HepG2 (cell line): ENCODE results near the gene GPR176. TPM values are rescaled to one million over a fixed set of nuclear protein-coding genes. Genes with fewer than 3 reads are reported as not detected.

ENCODE experiments used
- ATAC-seq: fragments of 200-7000 bp; cut with Tn5 transposase; 3 replicates; pipeline ENCODE4 v1.9.1; 2020; ENCODE audit warnings: mild to moderate bottlenecking, moderate library complexity
- BruUV-seq: library from RNA; stranded (reverse); fragments of 400-500 nt; replicated peaks from 2 replicates; lab custom pipeline; 2021; lab: Mats Ljungman, UMichigan
- CTCF ChIA-PET: fragments of 300-600 bp; formaldehyde crosslinking; extraction: SDS; loops from one replicate; lab custom pipeline; 2021; ENCODE audit warnings: low total read pairs, inconsistent platforms, low intra/inter-chr PET ratio; lab: Yijun Ruan, JAX
- POLR2A ChIA-PET: fragments of 350-600 bp; sonication (Branson Sonifier 250); formaldehyde crosslinking; loops from one replicate; lab custom pipeline; 2020; ENCODE audit warnings: antibody characterized with exemption, inconsistent platforms; lab: Yijun Ruan, JAX
- DNase-seq: peaks from one replicate; pipeline ENCODE4 v3.0.0-alpha.2; 2015; ENCODE audit warnings: low spot score
- FAIRE-seq: peaks from 3 replicates; lab custom pipeline; 2011; peaks lifted over from hg19 to GRCh38; lab: Jason Lieb, UNC
- H2AFZ ChIP-seq: one replicate; pipeline ENCODE4 v1.6.1; 2011; ENCODE audit warnings: low read length, inconsistent platforms
- H3K27ac ChIP-seq: fragments of 300-600 bp; 3 replicates; pipeline ENCODE4 v1.8.0; 2011; ENCODE audit warnings: mixed run types, mild to moderate bottlenecking, mixed read lengths, low read length, inconsistent platforms; ENCODE audit not compliant: insufficient read depth; ENCODE audit errors: extremely low read length
- H3K27me3 ChIP-seq, 2 experiments: fragments of 200-600 bp in 1 of 2; 2 replicates in 1 of 2; 3 replicates in 1 of 2; pipeline versions ENCODE4 v1.6.0 to v1.8.0; 2011; ENCODE audit warnings: low read length in 2 of 2, mild to moderate bottlenecking in 2 of 2, moderate library complexity in 2 of 2, inconsistent platforms in 1 of 2; ENCODE audit not compliant: insufficient read depth in 2 of 2, control insufficient read depth in 1 of 2
- H3K36me3 ChIP-seq, 2 experiments: fragments of 200-600 bp in 1 of 2; replicated peaks in 1 of 2; 2 replicates in 1 of 2; 3 replicates in 1 of 2; pipeline versions ENCODE4 v1.5.1 to v1.8.0; 2011; ENCODE audit warnings: low read length in 2 of 2, inconsistent platforms in 1 of 2; ENCODE audit not compliant: insufficient read depth in 2 of 2, control insufficient read depth in 1 of 2
- H3K4me1 ChIP-seq: 2 replicates; pipeline ENCODE4 v1.5.1; 2012; ENCODE audit warnings: low read length, inconsistent platforms; ENCODE audit not compliant: insufficient read depth
- H3K4me2 ChIP-seq: 2 replicates; pipeline ENCODE4 v1.6.0; 2011; ENCODE audit warnings: low read depth, low read length, inconsistent platforms
- H3K4me3 ChIP-seq, 3 experiments: fragments of 200-600 bp in 1 of 3; sonication (generic), shearing (Covaris generic) in 1 of 3; replicated peaks in 1 of 3; 2 replicates each; pipeline ENCODE4 v1.5.1; 2011 to 2016; ENCODE audit warnings: low read length in 3 of 3, inconsistent platforms in 2 of 3, low read depth in 2 of 3, mild to moderate bottlenecking in 2 of 3, control low read depth in 1 of 3, mixed read lengths in 1 of 3; ENCODE audit not compliant: insufficient read depth in 1 of 3
- H3K79me2 ChIP-seq: one replicate; pipeline ENCODE4 v1.6.1; 2011; ENCODE audit warnings: low read length, inconsistent platforms; ENCODE audit not compliant: insufficient read depth
- H3K9ac ChIP-seq: 2 replicates; pipeline ENCODE4 v1.6.0; 2011; ENCODE audit warnings: mild to moderate bottlenecking, low read depth, low read length, inconsistent platforms; ENCODE audit not compliant: insufficient read depth
- H3K9me3 ChIP-seq: 2 replicates; pipeline ENCODE4 v1.5.1; 2012; ENCODE audit warnings: mild to moderate bottlenecking, low read length
- H4K20me1 ChIP-seq: 2 replicates; pipeline ENCODE4 v1.6.0; 2011; ENCODE audit warnings: inconsistent platforms, mild to moderate bottlenecking, low read length, moderate library complexity; ENCODE audit not compliant: insufficient read depth
- ARNT2 ChIP-seq: sonication (generic); formaldehyde crosslinking; IDR thresholded peaks from 2 replicates; pipeline ENCODE4 v1.8.0; 2022; ENCODE audit warnings: mild to moderate bottlenecking, low read depth, missing genetic modification reagents, moderate library complexity
- CREB3 ChIP-seq: sonication (generic); formaldehyde crosslinking; IDR thresholded peaks from 2 replicates; pipeline ENCODE4 v1.5.0; 2020; ENCODE audit warnings: missing genetic modification reagents
- HES4 ChIP-seq: sonication (generic); formaldehyde crosslinking; IDR thresholded peaks from 2 replicates; pipeline ENCODE4 v1.9.0; 2021; ENCODE audit warnings: mild to moderate bottlenecking, missing genetic modification reagents, borderline replicate concordance
- NBN ChIP-seq: fragments of 450-650 bp; conservative IDR thresholded peaks from 2 replicates; pipeline ENCODE4 v1.6.1; 2017
- NFATC3 ChIP-seq: sonication (generic); formaldehyde crosslinking; IDR thresholded peaks from 2 replicates; pipeline ENCODE4 v1.5.1; 2020; ENCODE audit warnings: mild to moderate bottlenecking, missing genetic modification reagents
- NR2C2 ChIP-seq: sonication (generic); formaldehyde crosslinking; IDR thresholded peaks from 2 replicates; pipeline ENCODE4 v1.4.0; 2020; ENCODE audit warnings: missing genetic modification reagents, mild to moderate bottlenecking, moderate library complexity, borderline replicate concordance
- SP4 ChIP-seq: sonication (generic); formaldehyde crosslinking; IDR thresholded peaks from 2 replicates; pipeline ENCODE4 v1.8.1; 2023; ENCODE audit warnings: mild to moderate bottlenecking, missing genetic modification reagents
- TEF ChIP-seq: sonication (generic); formaldehyde crosslinking; IDR thresholded peaks from 2 replicates; pipeline ENCODE4 v1.5.0; 2020; ENCODE audit warnings: missing genetic modification reagents
- ZBTB33 ChIP-seq: sonication (generic); formaldehyde crosslinking; IDR thresholded peaks from 2 replicates; pipeline ENCODE4 v1.4.0; 2020; ENCODE audit warnings: missing genetic modification reagents
- ZNF205 ChIP-seq: IDR thresholded peaks from 2 replicates; pipeline ENCODE4 v1.6.1; 2018; ENCODE audit warnings: missing biosample characterization, missing genetic modification reagents
- ZNF276 ChIP-seq: sonication (generic); formaldehyde crosslinking; IDR thresholded peaks from 2 replicates; pipeline ENCODE4 v1.4.0; 2020; ENCODE audit warnings: mild to moderate bottlenecking, low read depth, missing genetic modification reagents
- ZNF333 ChIP-seq: sonication (generic); formaldehyde crosslinking; IDR thresholded peaks from 2 replicates; pipeline ENCODE4 v1.4.0; 2020; ENCODE audit warnings: mild to moderate bottlenecking, missing genetic modification reagents, borderline replicate concordance
- ZNF362 ChIP-seq: sonication (generic); formaldehyde crosslinking; IDR thresholded peaks from 2 replicates; pipeline ENCODE4 v1.4.0; 2020; ENCODE audit warnings: missing genetic modification reagents, mild to moderate bottlenecking, borderline replicate concordance
- ZNF615 ChIP-seq: sonication (generic); formaldehyde crosslinking; IDR thresholded peaks from 2 replicates; pipeline ENCODE4 v1.5.0; 2020; ENCODE audit warnings: mild to moderate bottlenecking, missing genetic modification reagents, borderline replicate concordance
- ZNF766 ChIP-seq: sonication (generic); formaldehyde crosslinking; IDR thresholded peaks from 2 replicates; pipeline ENCODE4 v1.5.0; 2020; ENCODE audit warnings: missing genetic modification reagents, borderline replicate concordance
- WGBS: methylation state at CpG from one replicate; pipeline ENCODE4 v1.1.6; 2017; ENCODE audit warnings: low lambda C conversion rate; 5-methylcytosine and 5-hydroxymethylcytosine counted together
- in situ Hi-C: cut with HindIII; loops from 2 replicates; pipeline ENCODE4 v1.10.0; 2017; ENCODE audit warnings: low pct_unique_long_range_greater_than_20kb; ENCODE audit not compliant: extremely low pct_ligation_motif_present
- intact Hi-C: fragments of 100-400 bp; cut with micrococcal nuclease; formaldehyde crosslinking; loops from one replicate; pipeline ENCODE4 v1.10.0; 2022; ENCODE audit not compliant: unreplicated experiment
- polyA plus RNA-seq, 8 experiments: library from polyadenylated mRNA; depleted of rRNA in 3 of 8; stranded (reverse) in 7 of 8; unstranded in 1 of 8; fragments of >200 nt; fragmentation: Illumina TruSeq in 4 of 8; extraction: Trizol in 4 of 8; gene quantifications; 2 replicates each; pipeline versions ENCODE4 v1.2.1 to v1.2.3, GENCODE V29; 2011 to 2016; ENCODE audit warnings: low read depth in 4 of 8, missing spikeins in 1 of 8, mixed read lengths in 1 of 8; ENCODE audit not compliant: insufficient read depth in 1 of 8
- total RNA-seq, 5 experiments: library from RNA; depleted of rRNA; stranded (reverse); fragments of >200 nt; fragmentation: Illumina TruSeq; extraction: Trizol; gene quantifications; 2 replicates each; pipeline ENCODE4 v1.2.3, GENCODE V29; 2016; ENCODE audit warnings: low read depth in 1 of 5

Gene GPR176
- total and polyA plus RNA-seq, 2 of the 13 experiments (the other 11 are each of a cell fraction or from before 2014, with no cell fraction given): 0.11 to 0.20 TPM

- POLR2A ChIA-PET: interaction anchor here (0.6 to 2.6 kb wide), 3 partner anchors 13 to 138 kb away, joined by 3 to 15 read pairs (median 3); partner anchors contain the start of genes EIF2AK4 and FSIP1
- Histone ChIP-seq H4K20me1 (no peaks in the 10 kb centered on the region), H3K36me3 (no peaks in the 10 kb centered on the region), H3K9me3 (no peaks in the 10 kb centered on the region), H3K79me2 (no peaks in the 10 kb centered on the region), H3K4me2 (peak overlapping the region; percentile 78), H3K27me3 (peaks cover 2 to 21% of the 10 kb centered on the region in 2 experiments; a peak in 3 of 5 replicates), H3K9ac (peak overlapping the region; percentile 31; the same call in 1 of the 2 replicates), H3K27ac (no peak overlapping the region), H3K4me1 (peaks cover 19% of the 10 kb centered on the region), H3K4me3 (peak overlapping the region; percentile 54 to 71 (median 60)), H2AFZ (peak overlapping the region; percentile 18)
- ATAC-seq: peak; percentile 84
- in situ Hi-C loops (no loop called here), intact Hi-C loops (loop anchor here (5.0 kb wide), 1 partner anchor 33 kb away; no protein-coding TSS in a partner anchor)
- peak; percentile 11 for DNase-seq
- CTCF ChIA-PET: no interaction called here
- BruUV-seq: no TSS peak
- WGBS: 4% methylated on average over 24 of the region's 70 CpGs
- no peak for FAIRE-seq
- TF ChIP-seq ZNF362 (peak; percentile 33; the same call in 1 of the 2 replicates), ZNF276 (CRISPR knock-in tag) (peak; percentile 65), ZBTB33 (CRISPR knock-in tag) (no peak), CREB3 (0 out of 2 replicates have a peak, but pooled peaks have one; percentile 36), ZNF333 (CRISPR knock-in tag) (peak; percentile 37; the same call in 1 of the 2 replicates), ZNF205 (CRISPR knock-in tag) (0 out of 2 replicates have a peak, but pooled peaks have one; percentile 30), SP4 (peak; percentile 70; the same call in 1 of the 2 replicates), NBN (no peak), TEF (CRISPR knock-in tag) (no peak), ZNF615 (CRISPR knock-in tag) (no peak), ARNT2 (CRISPR knock-in tag) (peak; percentile 80), HES4 (peak; percentile 70), NFATC3 (CRISPR knock-in tag) (peak; percentile 76; the same call in 1 of the 2 replicates), ZNF766 (peak; percentile 25; the same call in 1 of the 2 replicates), NR2C2 (CRISPR knock-in tag) (peak; percentile 34)
These were observed 626 bp upstream of the GPR176 start for GRCh38 chr15:39920510-39921273.
